Smooth muscle cell (in vitro differentiated cells): ENCODE data around the gene CDH13. TPM values are rescaled to one million over a fixed set of nuclear protein-coding genes. Genes with fewer than 3 reads are reported as not detected.

Experiments
- DNase-seq: peaks from one replicate; lab custom pipeline; 2025; ENCODE audit not compliant: unreplicated experiment; lab: John Stamatoyannopoulos, UW
- H2AFZ ChIP-seq: fragments of 200-600 bp; sonication (generic); 2 replicates; pipeline ENCODE4 v1.6.0; 2016; ENCODE audit warnings: antibody characterized with exemption, low read depth, mild to moderate bottlenecking
- H3F3A ChIP-seq: fragments of 200-600 bp; sonication (generic); 2 replicates; pipeline ENCODE4 v1.6.0; 2017; ENCODE audit warnings: antibody characterized with exemption, low read depth
- H3K27ac ChIP-seq: fragments of 200-600 bp; sonication (generic); 2 replicates; pipeline ENCODE4 v1.5.1; 2016; ENCODE audit warnings: low read depth, mild to moderate bottlenecking
- H3K27me3 ChIP-seq: fragments of 200-600 bp; sonication (generic); 2 replicates; pipeline ENCODE4 v1.6.1; 2016; ENCODE audit warnings: low read depth, mild to moderate bottlenecking
- H3K36me3 ChIP-seq: fragments of 200-600 bp; sonication (generic); 2 replicates; pipeline ENCODE4 v1.5.1; 2016; ENCODE audit warnings: low read depth
- H3K4me1 ChIP-seq: fragments of 200-600 bp; sonication (generic); 2 replicates; pipeline ENCODE4 v1.5.1; 2016; ENCODE audit warnings: low read depth
- H3K4me2 ChIP-seq: fragments of 200-600 bp; sonication (generic); 2 replicates; pipeline ENCODE4 v1.6.0; 2016; ENCODE audit warnings: mild to moderate bottlenecking
- H3K4me3 ChIP-seq: fragments of 200-600 bp; sonication (generic); 2 replicates; pipeline ENCODE4 v1.5.1; 2016; ENCODE audit warnings: mild to moderate bottlenecking
- H3K79me2 ChIP-seq: fragments of 200-600 bp; sonication (generic); 2 replicates; pipeline ENCODE4 v1.6.0; 2016; ENCODE audit warnings: low read depth, mild to moderate bottlenecking
- H3K9ac ChIP-seq: fragments of 200-600 bp; sonication (generic); 2 replicates; pipeline ENCODE4 v1.6.0; 2016; ENCODE audit warnings: low read depth
- H3K9me3 ChIP-seq: fragments of 200-600 bp; sonication (generic); replicated peaks from 2 replicates; pipeline ENCODE4 v1.5.1; 2016; ENCODE audit warnings: low read depth
- H4K20me1 ChIP-seq: fragments of 200-600 bp; sonication (generic); 2 replicates; pipeline ENCODE4 v1.6.0; 2016; ENCODE audit warnings: low read depth
- CTCF ChIP-seq: fragments of 200-600 bp; sonication (generic); IDR thresholded peaks from 2 replicates; pipeline ENCODE4 v1.5.1; 2017; ENCODE audit warnings: borderline replicate concordance, mild to moderate bottlenecking, antibody characterized with exemption; ENCODE audit not compliant: insufficient read depth, poor library complexity, severe bottlenecking
- WGBS: methylation state at CpG from one replicate; pipeline ENCODE4 v1.1.7; 2016; ENCODE audit warnings: low lambda C conversion rate; 5-methylcytosine and 5-hydroxymethylcytosine counted together
- polyA plus RNA-seq: library from polyadenylated mRNA; unstranded; fragments of >200 nt; fragmentation: Nextera tagmentation; extraction: Ambion mirVana; gene quantifications from 2 replicates; pipeline ENCODE4 v1.2.1, GENCODE V29; 2016
- total RNA-seq: library from RNA; depleted of rRNA; stranded (reverse); fragments of >200 nt; gene quantifications from 2 replicates; pipeline ENCODE4 v1.2.3, GENCODE V29; 2014

CDH13 gene
- total and polyA plus RNA-seq, 2 experiments from 2014 or later = 12.1 to 32.2 TPM

GRCh38 chr16:82609140-82609539, 17.6 kb upstream of the CDH13 start:
- no peaks in the 10 kb centered on the region for H3K79me2 ChIP-seq
- no peaks in the 10 kb centered on the region for H3K27me3 ChIP-seq
- H2AFZ ChIP-seq = no peak overlapping the region
- no peaks in the 10 kb centered on the region for H3K36me3 ChIP-seq
- no peaks in the 10 kb centered on the region for H3K9me3 ChIP-seq
- no peak for TF ChIP-seq CTCF
- H3K9ac ChIP-seq = no peak overlapping the region
- no peak overlapping the region for H3K27ac ChIP-seq
- H3K4me3 ChIP-seq = no peak overlapping the region
- no peak for DNase-seq
- no peak overlapping the region for H3K4me2 ChIP-seq
- WGBS = 45% methylated on average over 3 of the region's 3 CpGs
- no peaks in the 10 kb centered on the region for H4K20me1 ChIP-seq
- H3F3A ChIP-seq = no peaks in the 10 kb centered on the region
- H3K4me1 ChIP-seq = peaks cover 9% of the 10 kb centered on the region

GRCh38 chr16:82612263-82612662, 14.5 kb upstream of the CDH13 start:
- no peaks in the 10 kb centered on the region for H4K20me1 ChIP-seq
- H3K9me3 ChIP-seq = no peaks in the 10 kb centered on the region
- WGBS = 98% methylated on average over 3 of the region's 3 CpGs
- no peak overlapping the region for H3K4me2 ChIP-seq
- H3K27ac ChIP-seq = no peak overlapping the region
- no peak overlapping the region for H2AFZ ChIP-seq
- no peaks in the 10 kb centered on the region for H3K27me3 ChIP-seq
- no peaks in the 10 kb centered on the region for H3K79me2 ChIP-seq
- TF ChIP-seq CTCF = no peak
- H3K36me3 ChIP-seq = no peaks in the 10 kb centered on the region
- no peak for DNase-seq
- H3K9ac ChIP-seq = no peak overlapping the region
- no peak overlapping the region for H3K4me3 ChIP-seq
- H3K4me1 ChIP-seq = no peaks in the 10 kb centered on the region
- no peaks in the 10 kb centered on the region for H3F3A ChIP-seq

GRCh38 chr16:82616356-82616755, 10.4 kb upstream of the CDH13 start:
- H3K9me3 ChIP-seq = no peaks in the 10 kb centered on the region
- WGBS = 87% methylated on average over 4 of the region's 4 CpGs
- H3K79me2 ChIP-seq = no peaks in the 10 kb centered on the region
- no peak overlapping the region for H3K27ac ChIP-seq
- no peaks in the 10 kb centered on the region for H3K4me1 ChIP-seq
- H3K36me3 ChIP-seq = no peaks in the 10 kb centered on the region
- H3K27me3 ChIP-seq = peaks cover 14% of the 10 kb centered on the region
- H3F3A ChIP-seq = no peaks in the 10 kb centered on the region
- H3K4me2 ChIP-seq = no peak overlapping the region
- no peak for TF ChIP-seq CTCF
- H3K9ac ChIP-seq = no peak overlapping the region
- no peak overlapping the region for H2AFZ ChIP-seq
- no peaks in the 10 kb centered on the region for H4K20me1 ChIP-seq
- DNase-seq = no peak
- no peak overlapping the region for H3K4me3 ChIP-seq

- DNase-seq = no peak
- Histone ChIP-seq H3K9ac (no peak overlapping the region), H3K36me3 (no peaks in the 10 kb centered on the region), H3K9me3 (no peaks in the 10 kb centered on the region), H3F3A (no peaks in the 10 kb centered on the region), H3K27ac (no peak overlapping the region), H3K4me2 (no peak overlapping the region), H3K4me1 (peaks cover 3% of the 10 kb centered on the region), H3K27me3 (peaks cover 46% of the 10 kb centered on the region), H3K79me2 (no peaks in the 10 kb centered on the region), H3K4me3 (no peak overlapping the region), H2AFZ (no peak overlapping the region), H4K20me1 (no peaks in the 10 kb centered on the region)
- 54% methylated on average over 1 of the region's 1 CpG for WGBS
- TF ChIP-seq CTCF = peak; percentile 6
Measured at GRCh38 chr16:82621781-82622180, 5.0 kb upstream of the CDH13 start.
